ENCODE data around the gene GALT. TPM values are rescaled to one million over a fixed set of nuclear protein-coding genes. Genes with fewer than 3 reads are reported as not detected.

The GALT gene
- total and polyA plus RNA-seq, 4 donors = 58.6 to 196 (median 115) TPM

- Histone ChIP-seq H3K4me1 (ENCODE audit: control insufficient read depth in 4 of 4, insufficient read depth in 4 of 4, low read length in 3 of 4) (peaks cover 4 to 25% (median 13%) of the 10 kb centered on the region in 4 donors), H3K27ac (ENCODE audit: low read depth in 1 of 2, low read length in 2 of 2) (peak overlapping the region; percentile 68 to 99), H3K9me3 (ENCODE audit: control insufficient read depth in 4 of 4, low read length in 3 of 4) (no peaks in the 10 kb centered on the region), H3K36me3 (ENCODE audit: control insufficient read depth in 4 of 4, insufficient read depth in 3 of 4, low read depth in 1 of 4, low read length in 3 of 4) (peaks cover 0 to 8% (median 3%) of the 10 kb centered on the region in 4 donors), H3K27me3 (ENCODE audit: control insufficient read depth in 4 of 4, insufficient read depth in 4 of 4, low read length in 3 of 4) (no peaks in the 10 kb centered on the region), H3K9ac (ENCODE audit: low read depth in 1 of 2, low read length in 2 of 2) (peak overlapping the region in 1 of 2 donors; percentile 31), H3K4me3 (ENCODE audit: low read depth in 1 of 3, low read length in 3 of 3) (peak overlapping the region; percentile 62 to 68 (median 65))
- DNase-seq (ENCODE audit: low spot score) = no peak
- WGBS = under 1% methylated on average over 26 of the region's 26 CpGs
- TF ChIP-seq FOXA1 (IDR thresholded peaks at IDR 0.05) (no peak), RAD21 (IDR thresholded peaks at IDR 0.05) (peak in 1 of 2 donors; percentile 22)
Measured at GRCh38 chr9:34665067-34665380, 18.5 kb downstream of the GALT start.

GRCh38 chr9:34665381-34666250 is 19.1 kb downstream of the GALT start:
- Histone ChIP-seq H3K4me1 (ENCODE audit: control insufficient read depth in 4 of 4, insufficient read depth in 4 of 4, low read length in 3 of 4) (peaks cover 4 to 29% (median 13%) of the 10 kb centered on the region in 4 donors), H3K27ac (ENCODE audit: low read depth in 1 of 2, low read length in 2 of 2) (peak overlapping the region; percentile 98 to 99), H3K9ac (ENCODE audit: low read depth in 1 of 2, low read length in 2 of 2) (peak overlapping the region; percentile 81 to 92), H3K9me3 (ENCODE audit: control insufficient read depth in 4 of 4, low read length in 3 of 4) (no peaks in the 10 kb centered on the region), H3K27me3 (ENCODE audit: control insufficient read depth in 4 of 4, insufficient read depth in 4 of 4, low read length in 3 of 4) (no peaks in the 10 kb centered on the region), H3K36me3 (ENCODE audit: control insufficient read depth in 4 of 4, insufficient read depth in 3 of 4, low read depth in 1 of 4, low read length in 3 of 4) (peaks cover 0 to 5% (median 1%) of the 10 kb centered on the region in 4 donors), H3K4me3 (ENCODE audit: low read depth in 1 of 3, low read length in 3 of 3) (peak overlapping the region; percentile 72 to 91 (median 75))
- peak; percentile 91 for DNase-seq (ENCODE audit: low spot score)
- WGBS = under 1% methylated on average over 55 of the region's 55 CpGs
- peak; percentile 98 for TF ChIP-seq TAF1 (conservative IDR thresholded peaks at IDR 0.05)
- no peak for TF ChIP-seq ZBTB33 (IDR thresholded peaks at IDR 0.05)
- TF ChIP-seq EGR1 (IDR thresholded peaks at IDR 0.05; ENCODE audit: low read depth in 2 of 2) = peak; percentile 94 to 98
- peak; percentile 35 for TF ChIP-seq ATF3 (IDR thresholded peaks at IDR 0.05)
- TF ChIP-seq GABPA (IDR thresholded peaks at IDR 0.05 in 1 of 2, conservative IDR thresholded peaks at IDR 0.05 in 1 of 2) = peak; percentile 95 to 96
- TF ChIP-seq RAD21 (IDR thresholded peaks at IDR 0.05) = no peak
- no peak for TF ChIP-seq RXRA (IDR thresholded peaks at IDR 0.05)
- peak; percentile 40 for TF ChIP-seq MAX (IDR thresholded peaks at IDR 0.05)
- peak; percentile 66 for TF ChIP-seq YY1 (IDR thresholded peaks at IDR 0.05)
- peak; percentile 42 for TF ChIP-seq NR2F2 (IDR thresholded peaks at IDR 0.05)
- TF ChIP-seq JUND (IDR thresholded peaks at IDR 0.05) = peak in 1 of 2 donors; percentile 46
- TF ChIP-seq HNF4A (conservative IDR thresholded peaks at IDR 0.05) = peak; percentile 2 to 15
- TF ChIP-seq REST (IDR thresholded peaks at IDR 0.05) = peak; percentile 93

Data from liver (tissue), 9 donors.